Loucy (cell line): ENCODE results near the gene FOXP1.

Source experiments
- H2AFZ ChIP-seq: fragments of 200-600 bp; sonication (generic); 2 replicates; pipeline ENCODE4 v1.6.0; 2016; ENCODE audit warnings: antibody characterized with exemption, mild to moderate bottlenecking, low read length, moderate library complexity
- H3F3A ChIP-seq: fragments of 200-600 bp; 2 replicates; pipeline ENCODE4 v1.6.0; 2016; ENCODE audit warnings: antibody characterized with exemption, low read depth, mild to moderate bottlenecking
- H3K27me3 ChIP-seq: fragments of 200-600 bp; sonication (generic); 2 replicates; pipeline ENCODE4 v1.6.1; 2014; ENCODE audit warnings: low read length, mild to moderate bottlenecking; ENCODE audit not compliant: insufficient read depth, poor library complexity, severe bottlenecking
- H3K36me3 ChIP-seq: fragments of 200-600 bp; sonication (generic); 2 replicates; pipeline ENCODE4 v1.6.1; 2016; ENCODE audit warnings: low read length; ENCODE audit not compliant: insufficient read depth
- H3K4me1 ChIP-seq: fragments of 200-600 bp; sonication (generic); 2 replicates; pipeline ENCODE4 v1.5.1; 2014; ENCODE audit warnings: low read length, mild to moderate bottlenecking; ENCODE audit not compliant: insufficient read depth, poor library complexity, severe bottlenecking
- H3K4me2 ChIP-seq: fragments of 200-600 bp; sonication (generic); 2 replicates; pipeline ENCODE4 v1.6.0; 2014; ENCODE audit warnings: antibody characterized with exemption, low read length, low read depth, mild to moderate bottlenecking; ENCODE audit not compliant: poor library complexity, severe bottlenecking
- H3K4me3 ChIP-seq: fragments of 200-600 bp; sonication (generic); 2 replicates; pipeline ENCODE4 v1.5.1; 2014; ENCODE audit warnings: low read length, mild to moderate bottlenecking, mixed read lengths; ENCODE audit not compliant: poor library complexity, severe bottlenecking
- H3K79me2 ChIP-seq: fragments of 200-600 bp; sonication (generic); 2 replicates; pipeline ENCODE4 v1.6.1; 2014; ENCODE audit warnings: low read length; ENCODE audit not compliant: insufficient read depth
- H3K9ac ChIP-seq: fragments of 200-600 bp; sonication (generic); 2 replicates; pipeline ENCODE4 v1.6.0; 2014; ENCODE audit warnings: mild to moderate bottlenecking, low read depth, low read length, moderate library complexity; ENCODE audit not compliant: poor library complexity, severe bottlenecking
- H3K9me2 ChIP-seq: fragments of 200-600 bp; sonication (generic); replicated peaks from 2 replicates; pipeline ENCODE4 v1.6.1; 2016; ENCODE audit warnings: low read depth, low read length, mixed read lengths
- H3K9me3 ChIP-seq: fragments of 200-600 bp; sonication (generic); 2 replicates; pipeline ENCODE4 v1.6.1; 2014; ENCODE audit warnings: mild to moderate bottlenecking, antibody characterized with exemption, low read length, low read depth; ENCODE audit not compliant: insufficient read depth
- H4K20me1 ChIP-seq: fragments of 200-600 bp; sonication (generic); 2 replicates; pipeline ENCODE4 v1.6.0; 2014; ENCODE audit warnings: antibody characterized with exemption, low read length, mild to moderate bottlenecking; ENCODE audit not compliant: insufficient read depth, poor library complexity, severe bottlenecking
- EZH2phosphoT487 ChIP-seq: fragments of 200-600 bp; IDR thresholded peaks from 2 replicates; pipeline ENCODE4 v1.6.1; 2018; ENCODE audit warnings: antibody characterized with exemption, mild to moderate bottlenecking, moderate library complexity, borderline replicate concordance
- TF ChIP-seq, protein P1 (sequence below): fragments of 200-600 bp; sonication (generic); conservative IDR thresholded peaks from 2 replicates; pipeline ENCODE4 v1.5.1; 2014; ENCODE audit warnings: mild to moderate bottlenecking, antibody characterized with exemption, low read length

The FOXP1 gene

DNA sequence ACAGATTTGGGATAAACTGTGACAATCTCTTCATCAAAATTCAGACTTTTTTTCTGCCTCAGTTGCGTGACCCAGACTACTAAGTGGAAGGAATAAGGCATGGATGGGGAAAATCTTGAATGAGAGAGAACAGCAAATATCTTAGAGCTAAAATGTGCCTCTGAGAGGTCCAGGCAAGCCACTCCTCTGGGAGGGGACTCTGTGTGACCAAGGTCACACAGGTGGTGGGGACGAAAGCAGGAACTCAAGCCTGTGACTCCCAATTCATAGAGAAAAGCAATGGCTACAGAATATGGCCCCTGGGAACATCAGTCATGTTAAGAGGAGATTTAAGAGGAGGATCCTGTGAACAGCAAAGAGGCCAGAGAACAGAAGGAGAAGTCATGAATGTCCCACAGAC is 268.1 kb downstream of the FOXP1 start:
- no peaks in the 10 kb centered on the region for H3K9me3 ChIP-seq
- H3K79me2 ChIP-seq = peaks cover 18% of the 10 kb centered on the region; the same call in 1 of the 2 replicates
- no peak for TF ChIP-seq EZH2phosphoT487
- TF ChIP-seq, protein P1, sequence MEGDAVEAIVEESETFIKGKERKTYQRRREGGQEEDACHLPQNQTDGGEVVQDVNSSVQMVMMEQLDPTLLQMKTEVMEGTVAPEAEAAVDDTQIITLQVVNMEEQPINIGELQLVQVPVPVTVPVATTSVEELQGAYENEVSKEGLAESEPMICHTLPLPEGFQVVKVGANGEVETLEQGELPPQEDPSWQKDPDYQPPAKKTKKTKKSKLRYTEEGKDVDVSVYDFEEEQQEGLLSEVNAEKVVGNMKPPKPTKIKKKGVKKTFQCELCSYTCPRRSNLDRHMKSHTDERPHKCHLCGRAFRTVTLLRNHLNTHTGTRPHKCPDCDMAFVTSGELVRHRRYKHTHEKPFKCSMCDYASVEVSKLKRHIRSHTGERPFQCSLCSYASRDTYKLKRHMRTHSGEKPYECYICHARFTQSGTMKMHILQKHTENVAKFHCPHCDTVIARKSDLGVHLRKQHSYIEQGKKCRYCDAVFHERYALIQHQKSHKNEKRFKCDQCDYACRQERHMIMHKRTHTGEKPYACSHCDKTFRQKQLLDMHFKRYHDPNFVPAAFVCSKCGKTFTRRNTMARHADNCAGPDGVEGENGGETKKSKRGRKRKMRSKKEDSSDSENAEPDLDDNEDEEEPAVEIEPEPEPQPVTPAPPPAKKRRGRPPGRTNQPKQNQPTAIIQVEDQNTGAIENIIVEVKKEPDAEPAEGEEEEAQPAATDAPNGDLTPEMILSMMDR = no peak
- no peaks in the 10 kb centered on the region for H3K36me3 ChIP-seq
- no peak overlapping the region for H3K4me3 ChIP-seq
- no peaks in the 10 kb centered on the region for H3K9me2 ChIP-seq
- H3K27me3 ChIP-seq = no peaks in the 10 kb centered on the region
- no peaks in the 10 kb centered on the region for H3F3A ChIP-seq
- H3K9ac ChIP-seq = no peak overlapping the region
- no peak overlapping the region for H3K4me2 ChIP-seq
- no peak overlapping the region for H2AFZ ChIP-seq
- H4K20me1 ChIP-seq = peaks cover 8% of the 10 kb centered on the region
- H3K4me1 ChIP-seq = peaks cover 49% of the 10 kb centered on the region

DNA sequence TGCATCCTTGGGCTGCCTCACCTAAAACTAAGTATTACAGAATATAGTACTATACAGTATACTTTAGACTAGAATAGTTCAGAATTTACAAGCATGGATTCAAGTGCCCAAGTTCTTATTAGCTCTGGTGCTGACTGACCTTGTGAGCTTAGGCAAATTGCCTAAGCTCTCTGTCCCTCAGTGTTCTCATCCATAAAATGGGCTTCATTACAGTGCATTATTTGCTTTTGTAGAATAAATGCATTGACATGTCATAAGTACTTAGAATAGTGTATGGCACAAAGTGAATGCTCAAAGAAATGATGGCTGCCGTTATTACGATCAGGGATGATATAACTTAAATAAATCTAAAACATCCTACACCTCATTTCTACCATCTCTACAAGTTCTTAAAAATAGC is 269.7 kb downstream of the FOXP1 start:
- no peaks in the 10 kb centered on the region for H3K9me2 ChIP-seq
- no peak overlapping the region for H3K4me2 ChIP-seq
- peaks cover 16% of the 10 kb centered on the region; the same call in 1 of the 2 replicates for H3K79me2 ChIP-seq
- H3K9me3 ChIP-seq = no peaks in the 10 kb centered on the region
- peaks cover 8% of the 10 kb centered on the region for H4K20me1 ChIP-seq
- no peak overlapping the region for H2AFZ ChIP-seq
- H3K4me3 ChIP-seq = no peak overlapping the region
- TF ChIP-seq EZH2phosphoT487 = no peak
- TF ChIP-seq, protein P1 = no peak
- no peaks in the 10 kb centered on the region for H3K36me3 ChIP-seq
- no peak overlapping the region for H3K9ac ChIP-seq
- peaks cover 54% of the 10 kb centered on the region for H3K4me1 ChIP-seq
- H3F3A ChIP-seq = peaks cover 7% of the 10 kb centered on the region; the same call in 1 of the 2 replicates
- no peaks in the 10 kb centered on the region for H3K27me3 ChIP-seq

DNA sequence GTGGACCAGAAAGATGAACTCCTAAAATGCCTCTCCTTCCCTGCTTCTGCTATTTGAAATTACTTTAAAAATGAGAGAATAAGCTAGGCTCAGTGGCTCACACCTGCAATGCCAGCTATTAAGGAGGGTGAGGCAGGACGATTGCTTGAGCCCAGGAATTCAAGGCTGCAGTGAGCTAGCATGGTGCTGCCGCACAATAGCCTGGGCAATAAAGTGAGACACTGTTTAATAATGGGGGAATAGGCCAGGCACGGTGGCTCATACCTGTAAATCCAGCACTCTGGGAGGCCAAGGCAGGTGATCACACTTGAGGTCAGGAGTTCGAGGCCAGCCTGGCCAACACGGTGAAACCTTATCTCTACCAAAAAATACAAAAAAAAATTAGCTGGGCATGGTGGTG is 271.1 kb downstream of the FOXP1 start:
- H3K9me3 ChIP-seq = no peaks in the 10 kb centered on the region
- H3K36me3 ChIP-seq = no peaks in the 10 kb centered on the region
- H2AFZ ChIP-seq = no peak overlapping the region
- TF ChIP-seq EZH2phosphoT487 = no peak
- TF ChIP-seq, protein P1 = no peak
- peaks cover 7% of the 10 kb centered on the region; the same call in 1 of the 2 replicates for H3F3A ChIP-seq
- H3K27me3 ChIP-seq = no peaks in the 10 kb centered on the region
- no peak overlapping the region for H3K4me3 ChIP-seq
- H3K4me2 ChIP-seq = no peak overlapping the region
- H3K9me2 ChIP-seq = no peaks in the 10 kb centered on the region
- no peaks in the 10 kb centered on the region for H4K20me1 ChIP-seq
- H3K79me2 ChIP-seq = peaks cover 23% of the 10 kb centered on the region; the same call in 1 of the 2 replicates
- peaks cover 50% of the 10 kb centered on the region for H3K4me1 ChIP-seq
- H3K9ac ChIP-seq = no peak overlapping the region
